GM18520 (cell line): ENCODE measurements around the gene EIF3M.
"Not testable (repeated sequence)": the region's sequence is repeated elsewhere in the genome, so short reads cannot be mapped to it uniquely, and the experiment has no call there.

Experiments used
- ATAC-seq: cut with Tn5 transposase; IDR thresholded peaks from one replicate; pipeline ENCODE4 v1.9.1; 2021; ENCODE audit not compliant: unreplicated experiment

The EIF3M gene

DNA sequence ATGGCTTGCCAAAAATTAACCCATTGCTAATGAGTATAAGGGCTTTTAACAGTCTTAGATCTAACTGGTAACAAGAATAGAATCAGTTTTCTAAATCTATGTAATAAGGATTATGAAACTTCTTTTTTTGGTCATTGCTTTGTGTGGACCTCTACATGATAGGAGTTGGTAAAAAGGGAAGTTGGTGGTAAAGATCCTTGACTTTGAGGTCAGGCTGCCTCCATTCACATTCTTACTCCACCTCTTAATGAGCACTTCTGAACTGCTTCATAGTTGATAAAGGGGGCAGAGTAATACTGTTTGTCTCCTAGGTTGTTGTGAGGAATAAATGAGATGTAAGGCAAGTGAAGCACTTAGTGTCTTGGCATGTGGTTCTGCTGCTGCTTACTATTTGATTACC, 10.6 kb downstream of the EIF3M start:
- no peak for ATAC-seq

DNA sequence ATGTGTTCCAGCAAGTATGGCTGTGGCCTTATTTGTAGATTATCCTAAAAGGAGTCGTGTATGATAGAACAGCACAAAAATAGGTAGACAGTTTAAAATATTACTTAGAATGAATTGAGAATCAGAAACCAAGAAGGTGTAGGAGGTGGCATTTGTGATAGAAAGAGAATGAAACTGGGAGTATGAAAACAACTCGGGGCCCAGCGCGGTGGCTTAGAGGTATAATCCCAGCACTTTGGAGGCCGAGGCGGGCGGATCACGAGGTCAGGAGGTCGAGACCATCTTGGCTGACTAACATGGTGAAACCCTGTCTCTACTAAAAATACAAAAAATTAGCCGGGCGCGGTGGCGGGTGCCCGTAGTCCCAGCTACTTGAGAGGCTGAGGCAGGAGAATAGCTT, 12.5 kb downstream of the EIF3M start:
- not testable (repeated sequence) for ATAC-seq

DNA sequence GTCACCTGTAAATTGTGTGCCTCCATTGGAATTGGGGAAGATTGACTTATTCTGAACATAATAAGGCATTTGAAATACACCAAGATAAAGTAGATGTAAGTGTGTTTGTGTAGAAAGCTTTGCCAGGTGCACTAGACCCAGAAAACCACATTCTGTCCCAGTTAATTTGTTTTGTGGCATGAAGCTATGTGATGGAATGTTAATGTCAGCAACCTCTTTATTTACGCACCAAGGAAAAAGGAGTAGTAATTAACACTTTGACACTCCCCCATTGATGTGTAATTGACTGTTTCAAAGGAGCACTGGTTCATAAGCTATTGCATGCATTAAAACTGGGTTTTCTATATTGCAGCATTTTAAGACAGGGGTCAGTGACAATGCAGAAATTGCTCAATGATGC, 14.3 kb downstream of the EIF3M start:
- ATAC-seq, result no peak

DNA sequence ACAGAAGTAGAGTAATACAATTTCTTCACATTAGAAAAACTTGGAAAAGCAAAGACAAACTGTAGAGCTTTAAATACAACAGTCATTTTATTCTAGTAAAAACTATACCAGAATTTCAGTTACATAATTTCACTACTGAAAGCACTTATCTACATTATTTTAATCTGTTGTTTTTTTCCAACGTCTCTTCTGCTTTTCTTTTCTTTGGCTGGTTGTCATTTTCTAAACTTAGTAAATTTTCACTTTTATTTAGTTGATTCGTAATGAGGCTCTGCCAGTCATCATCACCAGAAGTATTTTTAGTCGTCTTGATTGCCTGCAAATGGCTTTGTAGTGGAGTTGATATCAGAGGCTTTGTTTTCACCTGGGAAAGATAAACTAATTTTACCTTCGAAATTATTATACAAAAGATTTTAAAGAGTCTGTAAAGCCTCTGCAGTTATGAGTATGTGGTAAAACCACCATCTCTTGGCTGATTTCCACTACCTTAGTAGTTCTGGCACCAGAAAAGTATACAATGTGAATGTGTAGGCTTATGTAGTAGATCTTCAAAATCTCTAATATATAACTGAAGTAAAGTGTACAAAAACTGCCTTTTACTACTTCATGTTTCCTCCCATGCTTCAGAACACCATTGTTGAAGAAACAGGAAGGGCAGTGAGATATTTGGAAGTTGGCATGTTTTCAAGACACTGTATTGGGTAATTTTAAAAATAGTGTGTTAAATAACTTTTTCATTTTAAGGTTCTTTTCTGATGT, 19.2 kb downstream of the EIF3M start:
- ATAC-seq, result no peak

DNA sequence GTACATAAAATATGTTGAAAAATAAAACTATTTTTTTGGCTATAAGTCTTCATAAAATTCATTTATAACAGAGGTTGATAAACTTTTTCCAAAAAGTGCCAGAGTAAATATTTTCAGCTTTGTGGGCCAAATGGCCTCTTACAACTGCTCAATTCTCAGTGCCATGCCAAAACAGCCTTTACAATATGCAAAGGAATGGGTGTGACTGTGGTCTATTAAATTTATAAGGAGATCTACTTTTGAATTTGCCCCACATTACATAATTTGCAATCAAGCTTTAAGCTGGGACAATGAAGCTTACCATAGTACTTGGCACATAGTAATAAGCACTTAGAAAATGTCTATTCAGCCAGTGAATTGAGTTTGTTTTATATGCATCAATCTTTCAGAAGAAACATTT, 22.6 kb downstream of the EIF3M start:
- ATAC-seq, result no peak

DNA sequence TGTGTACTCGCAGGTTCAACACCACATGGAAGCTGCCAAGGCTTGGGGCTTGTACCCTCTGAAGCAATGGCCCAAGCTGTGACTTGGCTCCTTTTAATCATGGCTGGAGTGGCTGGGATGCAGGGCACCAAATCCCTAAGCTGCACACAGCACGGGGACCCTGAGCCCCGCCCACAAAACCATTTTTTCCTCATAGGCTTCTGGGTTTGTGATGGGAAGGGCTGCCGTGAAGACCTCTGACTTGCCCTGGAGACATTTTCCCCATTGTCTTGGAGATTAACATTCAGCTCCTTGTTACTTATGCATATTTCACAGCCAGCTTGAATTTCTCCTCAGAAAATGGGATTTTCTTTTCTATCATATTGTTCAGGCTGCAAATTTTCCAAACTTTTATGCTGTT, 25.2 kb downstream of the EIF3M start:
- not testable (repeated sequence) for ATAC-seq

DNA sequence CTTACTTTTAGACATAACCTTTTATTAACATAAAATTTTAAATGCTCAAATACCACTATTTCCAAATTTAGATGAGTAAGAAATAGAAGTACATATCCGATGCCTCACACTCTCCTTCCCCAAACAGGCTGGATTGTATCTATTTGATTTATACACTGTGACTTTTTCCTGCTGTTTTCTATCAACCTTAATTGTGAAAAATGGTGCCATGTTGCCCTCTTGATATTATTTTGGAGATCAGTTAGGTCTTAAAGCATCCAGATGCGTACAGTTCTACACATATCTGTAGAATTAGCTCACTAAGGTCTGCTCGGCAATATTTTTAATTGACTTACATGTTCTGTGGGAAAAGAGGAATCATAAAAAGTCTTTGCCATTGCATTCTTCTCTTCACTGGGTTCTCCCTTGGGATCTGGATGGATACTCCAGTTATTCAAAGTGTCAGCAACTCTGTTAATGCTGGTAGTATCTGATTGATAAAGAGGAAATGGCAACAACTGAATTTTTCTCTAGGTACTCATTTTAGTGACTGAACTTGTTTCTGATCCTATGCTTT, 27.2 kb downstream of the EIF3M start:
- ATAC-seq, result no peak

DNA sequence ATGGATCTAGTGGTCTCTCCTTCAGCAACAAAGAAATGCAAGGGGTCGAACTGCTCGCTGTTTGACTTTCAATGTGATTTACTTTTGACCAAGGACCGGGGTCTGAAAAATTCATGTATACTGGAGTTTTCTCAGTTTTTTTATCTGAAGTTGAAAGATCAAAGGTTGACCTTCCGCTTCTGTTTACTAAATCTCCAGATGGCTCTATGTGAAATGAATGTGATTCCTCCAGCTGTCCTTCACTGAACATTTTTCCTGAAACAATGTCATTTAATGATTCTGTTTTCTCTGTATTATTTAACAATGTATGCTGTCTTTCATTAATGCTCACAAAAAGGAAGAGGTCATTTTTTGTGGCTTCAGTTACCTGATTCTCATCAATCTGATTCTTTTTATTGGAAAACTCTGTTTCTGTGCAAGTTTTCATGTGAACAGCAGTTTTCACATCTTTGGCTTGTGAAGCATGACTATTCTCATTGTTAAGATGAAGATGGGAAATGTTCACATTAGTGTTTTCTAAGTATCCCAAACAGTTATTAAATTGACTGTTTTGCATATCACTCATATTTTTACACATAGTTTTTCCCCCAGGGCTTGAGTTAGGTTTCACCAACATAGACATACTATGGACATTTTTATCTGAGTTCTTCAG, 30.0 kb downstream of the EIF3M start:
- ATAC-seq, result no peak

DNA sequence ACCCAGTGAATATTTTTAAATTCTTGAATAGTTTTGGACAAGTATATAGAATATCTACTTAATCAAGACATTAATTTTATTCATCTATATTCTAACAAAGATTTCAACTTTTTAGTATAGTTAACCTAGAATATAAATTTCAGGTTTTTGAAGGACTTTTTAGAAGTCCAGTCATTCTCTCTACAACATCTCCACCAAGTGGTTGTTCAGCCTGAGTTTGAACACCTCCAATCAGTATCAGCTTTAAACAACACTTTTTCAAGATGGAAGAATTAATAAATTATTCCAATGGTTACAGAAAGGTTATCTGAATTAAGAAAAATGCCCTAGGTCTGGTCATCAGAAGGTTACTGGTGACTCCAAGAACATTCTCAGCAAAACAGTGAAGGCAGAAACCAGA, 31.8 kb downstream of the EIF3M start:
- no peak for ATAC-seq

DNA sequence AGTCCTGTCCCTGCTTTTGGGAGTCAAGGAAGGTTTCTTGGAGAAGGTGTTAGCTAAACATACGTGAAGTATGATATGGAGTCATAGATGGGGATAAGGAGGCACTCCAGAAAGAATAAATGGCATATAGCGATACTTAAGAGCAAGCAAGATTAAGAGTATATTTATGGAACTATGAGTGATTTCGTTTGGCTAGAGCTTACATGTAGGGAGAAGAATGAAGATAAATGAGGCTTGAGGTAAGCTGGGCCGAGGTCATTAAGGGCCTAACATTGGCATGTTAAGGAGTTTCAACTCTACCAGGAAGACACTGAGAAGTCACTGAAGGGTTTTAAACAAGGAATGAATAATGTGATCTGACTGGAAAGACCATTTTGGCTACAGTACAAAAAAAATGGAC, 33.3 kb downstream of the EIF3M start:
- ATAC-seq, result no peak

DNA sequence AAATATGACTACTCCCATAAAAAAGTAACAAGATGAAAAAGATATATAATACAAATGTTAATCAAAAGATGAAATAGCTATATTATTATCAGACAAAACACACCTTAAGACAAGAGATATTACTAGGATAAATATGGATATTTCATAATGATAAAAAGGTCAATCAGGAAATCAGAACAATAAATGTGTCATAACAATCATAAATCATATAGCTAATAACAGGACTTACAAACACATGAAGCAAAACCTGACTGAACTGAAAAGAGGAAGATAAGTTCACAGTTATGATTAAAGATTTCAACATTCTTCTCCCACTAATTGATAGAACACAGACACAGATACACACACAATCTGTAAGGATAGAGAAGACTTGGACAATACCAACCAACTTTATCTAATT, 47.2 kb downstream of the EIF3M start:
- no peak for ATAC-seq

DNA sequence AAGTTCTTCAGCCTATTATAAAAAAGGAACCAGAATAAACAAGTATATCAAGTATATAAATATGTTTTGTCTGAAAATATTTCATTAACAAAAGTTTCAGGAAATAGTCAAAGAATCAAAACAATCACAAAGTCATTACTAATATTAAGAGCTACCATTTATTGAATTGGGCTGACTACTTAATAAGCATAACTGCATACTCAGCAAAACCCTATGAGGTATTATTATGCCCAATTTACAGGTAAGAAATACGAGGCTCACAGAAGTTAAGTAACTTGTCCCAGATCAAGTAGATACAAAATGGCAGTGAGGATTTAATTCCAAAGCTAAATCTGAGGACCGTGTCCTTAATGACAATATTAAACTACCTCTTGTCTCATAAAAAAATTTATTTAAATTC, 52.2 kb downstream of the EIF3M start:
- ATAC-seq, result no peak

DNA sequence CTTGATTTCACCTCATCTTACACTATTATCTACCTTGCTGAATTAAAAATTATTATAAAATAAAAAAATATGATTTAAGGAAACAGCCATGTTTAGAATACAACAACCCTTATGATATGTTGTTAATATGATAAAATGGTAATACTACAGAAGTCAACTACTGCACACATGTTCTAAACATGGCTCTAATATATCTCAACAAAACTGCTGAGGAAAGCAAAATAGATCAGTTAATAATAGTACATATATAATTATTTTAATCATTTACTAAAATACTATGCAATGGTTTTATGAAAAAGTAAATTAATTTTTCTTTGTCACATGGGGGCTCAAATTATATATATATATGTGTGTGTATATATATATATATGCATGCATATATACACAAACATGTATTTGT, 57.7 kb downstream of the EIF3M start:
- ATAC-seq, result no peak

DNA sequence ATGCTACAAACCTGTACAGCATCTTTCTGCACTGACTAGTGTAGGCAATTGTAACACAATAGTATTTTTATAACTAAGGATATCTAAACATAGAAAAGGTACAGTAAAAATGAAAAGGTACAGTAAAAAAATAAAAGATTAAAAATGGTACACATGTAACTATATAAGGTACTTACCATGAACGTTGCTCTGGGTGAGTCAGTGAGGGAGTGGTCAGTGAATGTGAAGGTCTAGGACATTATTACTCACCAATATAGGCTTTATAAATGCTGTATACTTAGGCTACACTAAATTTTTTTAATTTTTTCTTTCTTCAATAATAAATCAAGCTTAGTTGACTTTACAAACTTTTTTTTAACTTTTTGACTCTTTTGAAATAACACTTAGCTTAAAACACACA, 59.9 kb downstream of the EIF3M start:
- no peak for ATAC-seq
